ENCODE measurements around the gene BDH1.

Gene BDH1

DNA sequence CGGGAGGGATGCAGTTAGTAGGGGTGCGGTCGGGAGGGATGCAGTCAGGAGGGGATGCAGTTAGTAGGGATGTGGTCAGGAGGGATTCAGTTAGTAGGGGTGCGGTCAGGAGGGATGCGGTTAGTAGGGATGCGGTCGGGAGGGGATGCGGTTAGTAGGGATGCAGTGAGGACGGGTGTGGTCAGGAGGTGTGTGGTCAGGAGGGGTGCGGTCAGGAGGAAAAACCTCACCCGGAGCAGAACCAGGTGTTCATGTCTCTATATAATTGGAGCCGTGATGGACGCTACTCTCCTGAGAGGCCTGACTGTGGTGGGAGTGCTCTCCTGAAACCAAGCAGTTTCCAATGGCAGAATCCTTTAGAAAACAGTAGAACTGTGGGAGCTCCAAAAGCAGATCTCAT is 95.8 kb downstream of the BDH1 start:
- no peak for DNase-seq (ENCODE audit: low spot score)
